ENCODE results near the gene CBFA2T3.
"Not testable (repeated sequence)": the region's sequence is repeated elsewhere in the genome, so short reads cannot be mapped to it uniquely, and the experiment has no call there.

CBFA2T3 gene

GRCh38 chr16:89012622-89012995, 35.6 kb upstream of the CBFA2T3 start:
- no peak for DNase-seq

GRCh38 chr16:89011909-89012621, 35.1 kb upstream of the CBFA2T3 start:
- no peak for DNase-seq

DNA sequence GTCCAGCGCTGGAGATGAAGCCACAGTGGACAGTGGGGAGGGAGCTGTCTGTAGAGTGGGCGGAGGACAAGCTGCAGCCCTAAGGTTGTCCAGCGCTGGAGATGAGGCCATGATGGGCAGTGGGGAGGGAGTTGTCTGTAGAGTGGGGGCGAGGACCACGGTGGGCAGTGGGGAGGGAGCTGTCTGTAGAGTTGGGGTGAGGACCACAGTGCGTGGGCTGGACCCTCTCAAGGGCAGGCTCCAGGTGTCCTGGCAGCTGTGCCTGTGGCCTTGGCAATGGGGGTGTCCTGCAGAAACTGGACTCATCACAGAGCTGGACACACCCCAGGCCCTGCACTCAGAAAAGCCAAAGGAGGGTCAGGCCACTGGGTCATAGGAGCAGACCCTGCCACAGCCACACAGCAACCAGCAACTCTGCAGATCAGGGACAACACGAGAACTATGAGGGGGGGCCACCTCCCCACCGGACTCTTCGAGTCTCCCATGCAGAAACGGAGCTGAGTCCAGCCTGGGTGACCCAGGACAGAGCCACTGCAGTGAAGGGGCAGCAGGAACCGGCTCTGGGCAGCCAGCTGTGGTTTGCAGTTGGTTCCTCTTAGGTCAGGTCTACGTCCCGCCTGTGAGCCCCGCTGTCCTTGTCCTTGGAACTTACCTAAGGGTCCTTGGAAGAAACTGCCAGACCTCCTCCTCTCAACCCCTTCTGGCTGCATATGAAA, 33.4 kb upstream of the CBFA2T3 start:
- no peak for DNase-seq

GRCh38 chr16:89009343-89010209, 32.6 kb upstream of the CBFA2T3 start:
- no peak for DNase-seq

DNA sequence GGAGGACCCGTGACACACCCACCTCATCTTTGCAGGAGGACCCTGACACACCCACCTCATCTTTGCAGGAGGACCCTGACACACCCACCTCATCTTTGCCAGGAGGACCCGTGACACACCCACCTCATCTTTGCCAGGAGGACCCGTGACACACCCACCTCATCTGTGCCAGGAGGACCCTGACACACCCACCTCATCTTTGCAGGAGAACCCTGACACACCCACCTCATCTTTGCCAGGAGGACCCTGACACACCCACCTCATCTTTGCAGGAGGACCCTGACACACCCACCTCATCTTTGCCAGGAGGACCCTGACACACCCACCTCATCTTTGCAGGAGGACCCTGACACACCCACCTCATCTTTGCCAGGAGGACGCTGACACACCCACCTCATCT, 31.8 kb upstream of the CBFA2T3 start:
- not testable (repeated sequence) for DNase-seq

DNA sequence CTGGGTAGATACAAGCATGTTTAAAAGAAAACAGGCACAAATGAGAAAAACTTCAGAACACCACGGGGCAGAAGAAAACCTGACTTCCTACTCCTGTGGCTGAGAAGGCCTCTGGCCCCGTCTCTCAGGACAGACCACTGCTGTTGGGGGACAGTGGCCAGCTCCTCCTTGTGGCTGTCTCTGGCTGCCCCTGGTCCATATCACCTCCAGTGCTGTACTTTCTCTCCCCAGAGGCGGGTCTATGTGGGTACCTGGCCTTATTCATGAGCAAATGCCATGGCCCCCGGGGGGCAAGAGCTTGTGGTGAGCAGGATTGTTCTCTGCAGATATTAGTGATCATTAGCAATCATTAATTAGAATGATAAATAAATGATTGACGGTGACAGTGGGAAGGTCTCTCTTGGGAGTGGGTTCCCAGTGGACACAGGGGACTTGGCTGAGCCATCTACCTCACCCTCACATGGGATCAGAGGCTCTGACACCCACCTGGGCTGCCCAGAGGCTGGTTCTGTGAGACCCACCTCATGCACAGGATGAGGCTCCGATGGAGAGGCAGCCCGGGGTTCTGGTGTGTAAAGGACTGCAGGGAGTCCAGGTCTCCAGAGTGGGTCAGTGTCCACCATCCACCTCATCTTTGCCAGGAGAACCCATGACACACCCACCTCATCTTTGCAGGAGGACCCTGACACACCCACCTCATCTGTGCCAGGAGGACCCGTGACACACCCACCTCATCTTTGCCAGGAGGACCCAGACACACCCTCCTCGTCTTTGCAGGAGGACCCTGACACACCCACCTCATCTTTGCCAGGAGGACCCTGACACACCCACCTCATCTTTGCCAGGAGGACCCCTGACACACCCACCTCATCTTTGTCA, 30.6 kb upstream of the CBFA2T3 start:
- DNase-seq = no peak

- DNase-seq = no peak
These were observed 29.2 kb upstream of the CBFA2T3 start for GRCh38 chr16:89006036-89006752.

GRCh38 chr16:89005201-89006035, 28.4 kb upstream of the CBFA2T3 start:
- DNase-seq = no peak

- no peak for DNase-seq
These were observed 27.3 kb upstream of the CBFA2T3 start for GRCh38 chr16:89004209-89004831.

GRCh38 chr16:89003831-89004208, 26.8 kb upstream of the CBFA2T3 start:
- DNase-seq = no peak

- no peak for DNase-seq
These were observed 26.1 kb upstream of the CBFA2T3 start for GRCh38 chr16:89002851-89003830.

GRCh38 chr16:89002081-89002480, 25.1 kb upstream of the CBFA2T3 start:
- DNase-seq = not testable (repeated sequence)

DNA sequence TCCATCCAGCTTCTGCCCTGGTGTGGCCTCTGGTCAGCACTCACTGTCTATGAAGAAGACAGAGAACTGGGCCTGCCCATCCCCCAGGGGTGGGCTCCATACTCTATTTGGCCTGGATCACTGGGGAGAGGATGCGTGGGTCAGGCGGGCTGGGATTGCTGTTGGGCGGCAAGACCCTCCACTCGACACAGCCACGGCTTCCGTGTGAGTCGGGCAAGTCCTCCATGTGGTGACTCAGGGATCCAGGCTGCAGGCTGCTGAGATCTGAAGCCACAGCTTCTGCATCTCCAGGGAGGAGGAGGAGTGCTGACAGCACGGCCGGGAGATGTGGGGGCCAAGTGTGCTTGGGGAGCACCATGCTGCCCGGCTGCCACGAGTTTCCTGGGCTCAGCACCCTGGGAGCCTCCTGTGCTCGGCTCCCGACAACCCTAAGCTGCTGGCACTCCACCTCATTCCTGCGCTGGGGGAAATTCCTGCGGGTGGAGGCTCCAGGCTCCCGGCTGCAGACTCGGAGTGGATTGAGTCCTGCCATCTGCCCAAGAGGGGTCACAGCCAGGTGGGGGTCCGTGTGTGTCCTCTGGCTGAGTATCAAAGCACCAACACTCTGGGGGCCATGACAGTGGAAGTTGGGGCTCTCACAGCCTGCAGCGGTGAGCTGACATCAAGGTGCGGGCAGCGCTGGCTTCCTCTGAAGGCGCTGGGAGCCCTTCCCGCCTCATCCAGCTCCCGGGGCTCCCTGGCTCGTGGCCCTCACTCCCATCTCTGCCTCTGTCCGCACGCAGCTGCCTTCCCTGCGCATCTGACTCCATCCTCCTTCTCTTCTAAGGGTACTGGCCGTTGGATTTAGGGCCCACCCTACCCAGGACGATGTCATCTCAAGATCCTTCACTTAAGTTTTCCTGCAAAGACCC, 24.4 kb upstream of the CBFA2T3 start:
- DNase-seq = no peak

GRCh38 chr16:89000207-89000959, 23.4 kb upstream of the CBFA2T3 start:
- no peak for DNase-seq

DNA sequence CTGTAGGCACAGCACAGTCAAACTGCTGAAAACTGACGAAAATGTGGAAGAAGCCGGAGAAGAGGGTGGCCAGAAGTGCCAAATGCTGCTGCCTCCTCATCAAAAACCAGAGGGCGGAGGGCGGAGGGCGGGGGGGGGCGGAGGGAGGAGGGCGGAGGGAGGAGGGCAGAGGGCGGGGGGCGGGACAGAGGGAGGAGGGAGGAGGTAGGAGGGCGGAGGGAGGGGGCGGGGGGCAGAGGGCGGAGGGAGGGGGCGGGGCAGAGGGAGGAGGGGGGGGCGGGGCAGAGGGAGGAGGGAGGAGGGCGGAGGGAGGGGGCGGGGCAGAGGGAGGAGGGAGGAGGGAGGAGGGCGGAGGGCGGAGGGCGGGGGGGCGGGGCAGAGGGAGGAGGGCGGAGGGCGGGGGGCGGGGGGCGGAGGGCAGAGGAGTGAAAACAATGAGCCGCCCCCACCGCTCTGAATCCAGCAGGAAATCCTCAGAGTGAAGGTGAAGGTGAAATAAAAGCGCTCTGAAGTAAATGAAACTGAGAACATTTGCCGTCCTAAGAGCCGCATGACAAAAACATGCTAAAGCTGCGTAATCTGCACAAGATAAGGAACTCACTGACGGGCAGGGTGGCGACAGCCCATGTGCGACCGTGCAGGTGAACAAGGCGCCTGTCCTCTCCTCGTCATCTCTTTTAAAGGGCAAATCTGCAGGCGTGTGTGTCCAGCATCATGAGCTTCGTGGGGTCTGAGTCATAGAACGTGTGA, 22.6 kb upstream of the CBFA2T3 start:
- no peak for DNase-seq

DNA sequence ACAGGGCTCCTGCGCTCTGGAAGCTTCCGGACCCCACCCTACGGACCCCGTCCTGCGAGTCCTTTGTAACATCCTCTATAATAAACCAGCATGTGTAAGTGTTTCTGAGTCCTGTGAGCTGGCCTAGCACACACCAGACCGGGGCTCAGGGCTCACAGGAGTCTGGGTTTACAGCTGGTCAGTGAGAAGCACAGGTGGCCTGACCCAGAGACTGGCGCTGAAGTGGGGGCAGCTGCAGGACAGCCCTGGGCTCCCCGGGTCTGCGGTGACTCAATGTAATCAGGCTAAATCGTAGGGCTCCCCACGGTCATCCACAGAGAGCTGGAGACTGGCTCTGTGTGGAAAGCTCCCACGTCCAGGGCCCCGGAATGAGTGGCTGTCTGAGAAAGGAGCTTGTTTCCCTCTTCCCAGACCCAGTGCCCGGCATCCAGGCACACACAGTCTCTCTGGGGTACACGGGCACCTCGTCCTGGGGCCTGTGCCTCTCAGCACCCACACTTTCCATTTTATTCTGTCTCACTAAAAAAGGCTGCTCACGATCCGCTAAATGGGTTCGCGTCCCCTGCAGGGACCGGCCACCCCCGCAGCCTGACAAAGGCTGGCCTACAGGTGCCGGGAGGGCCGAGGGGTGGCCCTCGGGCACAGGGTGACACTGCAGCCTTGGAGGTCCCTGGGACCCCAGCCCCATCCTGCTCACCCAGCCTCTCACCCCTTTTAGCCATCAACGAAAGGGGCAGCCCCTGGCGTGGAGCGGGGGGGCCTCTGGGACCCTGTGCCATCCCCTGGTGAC, 18.9 kb upstream of the CBFA2T3 start:
- no peak for DNase-seq
